NT2/D1 (cell line): ENCODE results near the gene TMEM59L.

Experiments used
- DNase-seq: peaks from one replicate; pipeline ENCODE4 v3.0.0-alpha.2; 2011; ENCODE audit warnings: low read depth, low spot score
- H3K27me3 ChIP-seq: 2 replicates; pipeline ENCODE4 v1.6.0; 2011; ENCODE audit warnings: mild to moderate bottlenecking; ENCODE audit not compliant: insufficient read length, insufficient read depth
- H3K36me3 ChIP-seq: 2 replicates; pipeline ENCODE4 v1.6.1; 2011; ENCODE audit warnings: mild to moderate bottlenecking, low read length, mixed read lengths; ENCODE audit not compliant: insufficient read depth, insufficient read length
- H3K4me1 ChIP-seq: 2 replicates; pipeline ENCODE4 v1.5.1; 2011; ENCODE audit not compliant: insufficient read depth, insufficient read length
- H3K4me3 ChIP-seq: 2 replicates; pipeline ENCODE4 v1.5.1; 2011; ENCODE audit warnings: low read depth; ENCODE audit not compliant: insufficient read length
- H3K9ac ChIP-seq: 2 replicates; pipeline ENCODE4 v1.6.0; 2011; ENCODE audit warnings: low read depth; ENCODE audit not compliant: insufficient read length
- H3K9me3 ChIP-seq: 2 replicates; pipeline ENCODE4 v1.5.1; 2011; ENCODE audit warnings: mild to moderate bottlenecking, low read length; ENCODE audit not compliant: insufficient read depth
- SUZ12 ChIP-seq: IDR thresholded peaks from 2 replicates; pipeline ENCODE4 v1.6.1; 2011; ENCODE audit not compliant: insufficient read length, insufficient read depth; ENCODE audit errors: extremely low read depth
- YY1 ChIP-seq: IDR thresholded peaks from 2 replicates; pipeline ENCODE4 v1.6.1; 2011; ENCODE audit not compliant: insufficient read length, insufficient read depth
- ZNF274 ChIP-seq: IDR thresholded peaks from 2 replicates; pipeline ENCODE4 v1.6.1; 2011; ENCODE audit warnings: mild to moderate bottlenecking, low read depth, low read length

Gene TMEM59L

GRCh38 chr19:18670312-18670711 is 57.6 kb downstream of the TMEM59L start:
- Histone ChIP-seq H3K4me1 (peaks cover 13% of the 10 kb centered on the region), H3K36me3 (peaks cover 22% of the 10 kb centered on the region), H3K9me3 (0 out of 2 replicates have a peak, but pooled peaks cover 4% of the 10 kb centered on the region), H3K27me3 (no peaks in the 10 kb centered on the region), H3K9ac (no peak overlapping the region), H3K4me3 (no peak overlapping the region)
- TF ChIP-seq ZNF274 (no peak), SUZ12 (no peak), YY1 (no peak)
- no peak for DNase-seq
